Measurements from ENCODE around the gene KDM6A.
"Not testable (repeated sequence)": the region's sequence is repeated elsewhere in the genome, so short reads cannot be mapped to it uniquely, and the experiment has no call there.

The KDM6A gene

DNA sequence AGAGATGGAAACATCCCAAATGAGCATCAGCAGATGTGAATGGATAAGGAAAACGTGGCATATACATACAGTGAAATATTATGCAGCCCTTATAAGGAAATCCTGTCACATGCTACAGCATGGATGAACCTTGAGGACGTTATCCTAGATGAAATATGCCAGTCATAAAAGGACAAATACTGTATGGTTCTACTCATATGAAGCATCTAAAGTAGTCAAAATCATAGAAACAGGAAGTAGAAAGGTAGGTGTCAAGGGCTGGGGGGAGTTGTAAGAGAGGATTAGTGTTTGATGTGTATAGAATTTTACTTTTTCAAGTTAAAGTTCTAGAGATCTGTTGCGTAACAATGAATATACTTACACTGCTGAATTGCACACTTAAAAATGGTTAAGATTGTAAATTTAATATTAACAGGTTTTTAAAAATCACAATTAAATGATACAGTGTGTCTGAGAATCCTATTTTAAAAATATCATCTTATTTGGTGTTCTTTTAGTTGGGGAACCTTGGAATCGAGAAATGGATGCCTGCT, 58.5 kb downstream of the KDM6A start:
- no peak for FAIRE-seq

DNA sequence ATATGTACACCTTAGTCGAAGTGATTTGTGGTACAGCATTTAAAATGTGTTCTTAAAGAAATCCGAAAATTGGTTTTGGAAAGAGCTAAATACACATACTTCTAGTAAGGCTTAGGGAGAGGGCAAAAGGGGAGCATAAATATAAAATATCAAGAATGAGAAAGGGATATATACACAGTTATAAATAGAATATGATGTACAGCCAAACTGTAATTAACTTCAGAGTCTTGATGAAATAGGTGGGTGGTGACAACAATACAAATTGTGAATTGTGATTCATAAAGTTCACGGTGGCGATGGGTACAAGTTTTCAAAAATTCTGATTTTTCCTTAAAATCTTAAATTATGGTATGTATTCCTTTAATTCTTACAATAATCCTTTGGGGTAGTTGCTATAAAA, 62.2 kb downstream of the KDM6A start:
- FAIRE-seq, result no peak

DNA sequence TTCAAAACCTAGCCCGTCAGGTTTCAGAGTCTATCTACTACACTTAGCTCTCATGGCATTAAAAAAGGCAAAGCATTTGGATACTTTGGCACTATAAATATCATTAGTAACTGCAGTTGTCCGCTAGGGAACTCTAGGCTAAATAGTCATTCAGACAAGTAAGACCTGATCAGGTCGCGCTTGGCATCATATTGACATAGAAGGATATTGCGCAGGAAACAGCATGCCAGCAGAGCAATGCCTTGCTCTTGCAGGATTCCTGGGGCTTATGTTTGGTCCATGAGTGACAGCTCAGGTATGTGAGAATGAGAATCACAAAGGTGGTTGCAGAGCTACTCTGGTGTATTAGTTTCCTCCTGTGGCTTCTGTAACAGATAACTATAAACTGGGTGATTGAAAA, 62.7 kb downstream of the KDM6A start:
- FAIRE-seq, result no peak

DNA sequence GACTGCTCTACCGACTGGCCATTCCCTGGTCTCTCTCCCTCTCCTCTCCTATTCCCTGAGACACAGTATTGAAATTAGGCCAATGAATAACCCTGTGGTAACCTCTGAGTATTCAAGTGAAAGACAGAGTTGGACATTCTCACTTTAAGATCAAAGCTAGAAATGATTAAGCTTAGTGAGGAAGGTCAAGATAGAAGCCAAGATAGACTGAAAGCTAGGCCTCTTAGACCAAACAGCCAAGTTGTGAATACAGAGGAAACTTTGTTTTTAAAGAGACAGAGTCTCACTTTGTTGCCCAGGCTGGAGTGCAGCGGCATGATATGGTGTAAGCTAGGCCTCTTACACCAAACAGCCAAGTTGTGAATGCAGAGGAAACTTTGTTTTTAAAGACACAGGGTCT, 64.6 kb downstream of the KDM6A start:
- FAIRE-seq, result no peak

DNA sequence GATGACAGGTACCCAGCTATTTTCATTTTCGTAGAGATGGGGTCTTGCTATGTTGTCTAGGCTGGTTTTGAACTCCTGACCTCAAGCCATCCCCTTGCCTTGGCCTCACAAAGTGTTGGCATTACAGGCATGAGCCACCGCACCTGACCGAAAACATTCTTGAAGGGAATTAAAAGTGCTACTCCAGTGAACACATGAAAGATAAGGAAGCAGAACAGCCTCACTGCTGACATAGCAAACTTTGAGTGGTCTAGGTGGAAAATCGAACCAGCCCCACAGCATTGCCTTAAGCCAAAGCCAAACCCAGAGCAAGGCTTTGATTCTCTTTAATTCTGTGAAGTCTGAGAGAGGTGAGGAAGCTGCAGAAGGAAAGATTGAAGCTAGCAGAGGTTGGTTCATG, 65.1 kb downstream of the KDM6A start:
- FAIRE-seq, result no peak

DNA sequence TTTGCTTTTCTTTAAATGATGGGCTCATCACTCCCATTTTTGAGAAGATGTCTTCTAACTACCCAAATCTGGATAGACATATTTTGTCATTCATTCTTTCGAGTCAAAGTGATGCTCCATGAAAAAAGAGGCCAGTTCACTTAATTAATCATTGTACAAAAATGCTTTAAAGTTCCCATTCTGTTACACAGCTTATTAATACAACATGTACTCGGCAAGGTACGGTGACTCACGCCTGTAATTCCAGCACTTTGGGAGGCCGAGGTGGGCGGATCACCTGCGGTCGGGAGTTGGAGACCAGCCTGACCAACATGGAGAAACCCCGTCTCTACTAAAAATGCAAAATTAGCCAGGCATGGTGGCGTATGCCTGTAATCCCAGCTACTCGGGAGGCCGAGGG, 67.6 kb downstream of the KDM6A start:
- FAIRE-seq, result not testable (repeated sequence)

DNA sequence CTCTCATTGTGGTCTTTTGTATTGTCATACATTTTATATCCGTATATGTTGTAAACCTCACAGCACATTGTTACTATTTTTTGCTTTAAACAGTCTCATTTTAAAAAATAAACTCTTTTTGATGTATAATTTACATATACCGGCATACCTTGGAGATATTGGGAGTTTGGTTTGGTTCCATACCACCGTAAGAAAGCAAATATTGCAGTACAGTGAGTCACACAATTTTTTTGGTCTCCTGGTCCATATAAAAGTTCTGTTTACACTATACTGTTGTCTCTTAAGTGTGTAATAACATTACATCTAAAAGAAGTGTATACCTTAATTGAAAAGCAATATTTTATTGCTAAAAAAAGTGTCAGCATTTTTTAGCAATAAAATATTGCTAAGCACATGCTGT, 70.0 kb downstream of the KDM6A start:
- no peak for FAIRE-seq

GRCh38 chrX:44944894-44945293, 71.9 kb downstream of the KDM6A start:
- no peak for FAIRE-seq

- FAIRE-seq, result no peak
Measured at GRCh38 chrX:44945736-44946135, 72.7 kb downstream of the KDM6A start.

GRCh38 chrX:44946771-44947170, 73.8 kb downstream of the KDM6A start:
- FAIRE-seq, result no peak

- no peak for FAIRE-seq
Measured at GRCh38 chrX:44947995-44948394, 75.0 kb downstream of the KDM6A start.

DNA sequence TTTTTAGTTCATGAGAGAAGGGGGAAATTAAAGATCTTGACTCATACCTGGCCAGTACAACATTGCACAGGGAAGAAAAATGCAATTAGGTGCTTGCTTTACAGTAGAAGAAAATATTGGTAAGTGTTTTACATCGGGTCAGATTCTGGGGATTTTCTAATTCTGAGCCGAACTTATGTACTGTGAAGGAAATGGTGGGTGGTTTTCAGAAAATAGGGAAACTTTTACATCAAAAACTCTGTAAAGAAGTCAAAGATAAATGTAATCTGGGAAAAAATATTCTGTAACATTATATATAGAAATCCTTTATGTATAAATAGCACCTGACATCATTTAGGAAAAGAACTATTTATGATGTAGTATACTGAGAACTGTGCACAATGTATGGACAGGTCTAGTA, 75.4 kb downstream of the KDM6A start:
- no peak for FAIRE-seq

DNA sequence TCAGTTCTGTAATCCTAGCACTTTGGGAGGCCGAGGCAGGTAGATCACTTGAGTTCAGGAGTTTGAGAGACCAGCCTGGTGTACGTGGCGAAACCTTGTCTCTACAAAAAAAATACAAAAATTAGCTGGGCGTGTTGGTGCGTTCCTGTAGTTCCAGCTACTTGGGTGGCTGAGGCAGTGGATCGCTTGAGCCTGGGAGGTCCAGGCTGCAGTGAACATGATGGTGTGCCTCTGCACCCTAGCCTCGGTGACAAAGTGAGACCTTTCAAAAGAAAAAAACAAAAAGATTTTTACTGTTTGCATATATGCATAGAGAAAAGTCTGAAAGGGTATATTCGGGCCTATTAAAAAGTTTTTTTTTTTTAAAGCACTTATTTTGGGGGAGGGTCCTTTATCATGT, 76.1 kb downstream of the KDM6A start:
- no peak for FAIRE-seq

DNA sequence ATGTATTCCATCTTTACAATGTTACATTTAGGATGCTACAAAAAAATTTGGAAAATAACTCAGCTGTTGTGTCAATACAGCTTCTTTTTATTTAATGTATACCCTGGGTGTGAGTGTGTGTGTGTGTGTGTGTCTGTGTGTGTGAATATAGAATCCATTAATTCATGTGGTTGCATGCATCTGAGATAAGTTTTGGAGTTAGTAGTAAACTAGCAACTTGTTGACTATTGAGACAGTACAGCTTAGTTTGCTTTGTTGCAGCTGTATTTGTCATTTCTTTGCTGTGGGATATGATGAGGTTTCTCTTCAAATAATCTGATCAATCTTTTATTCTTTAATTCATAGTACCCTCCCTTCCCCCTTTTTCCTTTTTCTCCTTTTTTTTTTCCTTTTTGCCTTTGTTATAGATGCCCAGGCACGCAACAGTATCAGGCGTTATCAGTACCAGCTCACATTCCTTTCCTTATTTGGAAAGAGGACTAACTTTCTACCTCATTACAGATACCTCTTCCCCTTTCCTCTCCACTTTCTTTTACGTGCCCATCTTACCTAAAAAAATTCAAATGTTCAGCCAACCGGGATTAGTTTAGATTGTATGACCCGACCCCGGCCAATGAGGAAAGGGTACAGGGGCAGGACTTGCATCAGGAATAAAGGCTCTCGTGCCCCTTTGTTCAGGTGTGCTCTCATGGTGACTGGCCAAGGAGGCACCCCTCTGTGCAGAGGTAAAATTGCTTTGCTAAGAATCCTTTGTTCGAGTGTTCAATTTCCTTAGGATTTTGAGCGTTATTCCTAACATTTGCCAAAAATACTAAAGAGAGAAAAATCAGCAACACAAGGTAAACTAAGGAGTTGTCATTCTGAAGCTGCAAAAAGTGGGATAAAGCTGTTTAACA, 77.7 kb downstream of the KDM6A start:
- FAIRE-seq, result not testable (repeated sequence)

GRCh38 chrX:44951572-44952067, 78.6 kb downstream of the KDM6A start:
- no peak for FAIRE-seq

DNA sequence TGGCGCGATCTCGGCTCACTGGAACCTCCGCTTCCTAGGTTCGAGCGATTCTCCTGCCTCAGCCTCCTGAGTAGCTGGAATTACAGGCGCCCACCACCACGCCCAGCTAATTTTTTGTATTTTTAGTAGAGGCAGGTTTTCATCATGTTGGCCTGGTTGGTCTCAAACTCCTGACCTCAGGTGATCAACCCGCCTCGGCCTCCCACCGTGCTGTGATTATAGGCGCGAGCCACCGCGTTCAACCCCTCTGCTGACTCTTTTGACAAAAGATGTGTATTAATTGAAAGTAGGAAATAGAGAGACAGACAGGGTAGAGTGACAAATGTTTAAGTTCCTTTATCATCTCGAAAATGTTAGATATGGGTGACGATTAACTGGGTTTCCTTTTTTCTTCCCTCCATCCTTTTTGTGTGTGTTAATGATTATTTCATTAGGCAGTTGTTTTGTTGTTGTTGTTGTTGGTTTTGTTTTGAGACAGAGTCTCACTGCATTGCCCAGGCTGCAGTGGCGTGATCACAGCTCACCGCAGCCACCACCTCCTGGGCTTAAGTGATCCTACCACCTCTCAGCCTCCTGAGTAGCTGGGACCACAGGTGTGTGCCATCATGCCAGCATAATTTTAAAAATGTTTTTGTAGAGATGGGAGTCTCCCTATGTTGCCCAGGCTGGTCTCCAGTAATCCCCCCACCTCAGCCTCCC, 79.5 kb downstream of the KDM6A start:
- FAIRE-seq, result no peak

- FAIRE-seq, result no peak
Measured at GRCh38 chrX:44953734-44954502, 80.9 kb downstream of the KDM6A start.

GRCh38 chrX:44954562-44954961, 81.6 kb downstream of the KDM6A start:
- FAIRE-seq, result no peak

GRCh38 chrX:44957848-44958247, 84.9 kb downstream of the KDM6A start:
- no peak for FAIRE-seq

- no peak for FAIRE-seq
Measured at GRCh38 chrX:44958480-44958879, 85.5 kb downstream of the KDM6A start.

DNA sequence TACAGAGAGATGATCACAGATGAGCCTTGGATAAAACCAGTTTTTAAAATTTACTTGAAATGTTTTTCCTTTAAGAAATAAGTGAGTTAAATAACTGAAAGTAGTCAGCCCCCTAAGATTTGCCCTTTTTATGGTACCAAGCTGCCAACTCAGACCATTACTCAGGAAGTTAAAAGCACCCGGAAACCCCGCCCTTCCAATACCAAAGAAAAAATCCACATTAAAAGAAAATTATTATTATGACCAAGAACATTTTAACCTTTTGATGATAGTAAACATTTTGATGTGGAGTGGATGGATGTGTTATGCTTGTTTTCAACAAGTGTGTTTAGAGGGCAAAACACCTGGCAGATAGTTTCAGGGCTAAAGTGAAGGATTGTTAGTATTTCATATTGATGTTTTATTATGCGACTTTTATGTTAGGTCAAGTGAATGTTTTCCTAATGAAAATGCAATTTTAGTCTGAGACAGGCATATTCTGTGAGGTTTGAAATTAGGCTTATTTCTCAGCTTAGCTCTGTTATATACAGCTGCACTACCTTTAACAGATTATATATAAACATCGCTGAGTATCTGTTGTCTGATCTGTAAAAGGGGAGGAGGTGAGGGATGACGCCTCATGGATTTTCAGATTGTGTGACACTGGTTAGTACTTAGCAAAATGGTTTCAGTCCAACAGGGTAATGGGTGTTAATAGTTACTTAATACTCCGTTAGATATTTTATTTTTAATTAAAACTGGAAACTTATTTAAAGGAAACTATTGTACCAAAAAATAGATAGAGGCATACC, 89.0 kb downstream of the KDM6A start:
- FAIRE-seq, result no peak

DNA sequence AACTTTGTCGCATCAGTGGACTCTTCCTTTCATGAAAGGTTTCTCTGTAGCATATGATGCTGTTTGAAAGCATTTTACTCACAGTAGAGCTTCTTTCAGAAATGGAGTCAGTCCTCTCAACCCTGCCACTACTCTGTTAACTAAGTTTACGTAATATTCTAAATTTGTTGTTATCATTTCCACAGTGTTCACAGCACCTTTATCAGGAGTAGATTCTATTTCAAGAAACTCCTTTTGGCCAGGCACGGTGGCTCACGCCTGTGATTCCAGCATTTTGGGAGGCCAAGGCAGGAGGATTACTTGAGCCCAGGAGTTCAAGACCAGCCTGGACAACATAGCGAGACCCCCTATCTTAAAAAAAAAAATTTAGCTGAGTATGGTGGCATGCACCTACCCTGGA, 90.0 kb downstream of the KDM6A start:
- no peak for FAIRE-seq
